Nephron progenitor cell (in vitro differentiated cells): ENCODE results near the gene PTPRO.
A peak's percentile ranks its signal among the peaks of the same experiment; 100 is the strongest.

ENCODE experiments used
- DNase-seq: peaks from one replicate; pipeline ENCODE4 v3.0.0; 2021
- H3K27ac Mint-ChIP-seq: 2 replicates; pipeline ENCODE4 v1.8.0; 2021; ENCODE audit warnings: mild to moderate bottlenecking, moderate library complexity, mixed read lengths
- H3K27me3 Mint-ChIP-seq: 2 replicates; pipeline ENCODE4 v1.8.0; 2021; ENCODE audit warnings: mild to moderate bottlenecking, low read depth, mixed read lengths; ENCODE audit not compliant: poor library complexity
- H3K36me3 Mint-ChIP-seq: 2 replicates; pipeline ENCODE4 v1.8.0; 2021; ENCODE audit warnings: low read depth, mixed read lengths
- H3K4me1 Mint-ChIP-seq: 2 replicates; pipeline ENCODE4 v1.8.0; 2021; ENCODE audit warnings: mixed read lengths
- H3K4me3 Mint-ChIP-seq: 2 replicates; pipeline ENCODE4 v1.8.0; 2021; ENCODE audit warnings: mild to moderate bottlenecking, moderate library complexity, mixed read lengths
- H3K9me3 Mint-ChIP-seq: 2 replicates; pipeline ENCODE4 v1.8.0; 2021; ENCODE audit warnings: mild to moderate bottlenecking, moderate library complexity, mixed read lengths
- TF ChIP-seq, protein P1 (sequence below): fragments of 200-600 bp; sonication (generic); IDR thresholded peaks from 2 replicates; pipeline ENCODE4 v1.5.0; 2021; ENCODE audit warnings: antibody characterized with exemption

Gene PTPRO

GRCh38 chr12:15307079-15307478 lies 15.2 kb upstream of the PTPRO start:
- peaks cover 9% of the 10 kb centered on the region for H3K9me3 Mint-ChIP-seq
- TF ChIP-seq, protein P1, sequence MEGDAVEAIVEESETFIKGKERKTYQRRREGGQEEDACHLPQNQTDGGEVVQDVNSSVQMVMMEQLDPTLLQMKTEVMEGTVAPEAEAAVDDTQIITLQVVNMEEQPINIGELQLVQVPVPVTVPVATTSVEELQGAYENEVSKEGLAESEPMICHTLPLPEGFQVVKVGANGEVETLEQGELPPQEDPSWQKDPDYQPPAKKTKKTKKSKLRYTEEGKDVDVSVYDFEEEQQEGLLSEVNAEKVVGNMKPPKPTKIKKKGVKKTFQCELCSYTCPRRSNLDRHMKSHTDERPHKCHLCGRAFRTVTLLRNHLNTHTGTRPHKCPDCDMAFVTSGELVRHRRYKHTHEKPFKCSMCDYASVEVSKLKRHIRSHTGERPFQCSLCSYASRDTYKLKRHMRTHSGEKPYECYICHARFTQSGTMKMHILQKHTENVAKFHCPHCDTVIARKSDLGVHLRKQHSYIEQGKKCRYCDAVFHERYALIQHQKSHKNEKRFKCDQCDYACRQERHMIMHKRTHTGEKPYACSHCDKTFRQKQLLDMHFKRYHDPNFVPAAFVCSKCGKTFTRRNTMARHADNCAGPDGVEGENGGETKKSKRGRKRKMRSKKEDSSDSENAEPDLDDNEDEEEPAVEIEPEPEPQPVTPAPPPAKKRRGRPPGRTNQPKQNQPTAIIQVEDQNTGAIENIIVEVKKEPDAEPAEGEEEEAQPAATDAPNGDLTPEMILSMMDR = no peak
- H3K4me1 Mint-ChIP-seq = no peaks in the 10 kb centered on the region
- no peak for DNase-seq
- H3K27ac Mint-ChIP-seq = no peak overlapping the region
- peaks cover 19% of the 10 kb centered on the region for H3K27me3 Mint-ChIP-seq
- no peak overlapping the region for H3K4me3 Mint-ChIP-seq
- H3K36me3 Mint-ChIP-seq = no peaks in the 10 kb centered on the region

GRCh38 chr12:15318841-15319240 lies 3.5 kb upstream of the PTPRO start:
- H3K27me3 Mint-ChIP-seq = peaks cover 50% of the 10 kb centered on the region
- H3K27ac Mint-ChIP-seq = no peak overlapping the region
- H3K9me3 Mint-ChIP-seq = no peaks in the 10 kb centered on the region
- H3K4me3 Mint-ChIP-seq = no peak overlapping the region
- TF ChIP-seq, protein P1 = no peak
- H3K36me3 Mint-ChIP-seq = no peaks in the 10 kb centered on the region
- H3K4me1 Mint-ChIP-seq = peaks cover 15% of the 10 kb centered on the region
- no peak for DNase-seq

GRCh38 chr12:15320881-15321280 lies 1.4 kb upstream of the PTPRO start:
- TF ChIP-seq, protein P1 = no peak
- no peak for DNase-seq
- Mint-ChIP-seq H3K4me1 (peaks cover 15% of the 10 kb centered on the region), H3K27me3 (peaks cover 67% of the 10 kb centered on the region), H3K36me3 (no peaks in the 10 kb centered on the region), H3K27ac (no peak overlapping the region), H3K9me3 (no peaks in the 10 kb centered on the region), H3K4me3 (no peak overlapping the region)

- Mint-ChIP-seq H3K4me3 (peak overlapping the region; percentile 91), H3K36me3 (no peaks in the 10 kb centered on the region), H3K4me1 (peaks cover 15% of the 10 kb centered on the region), H3K9me3 (no peaks in the 10 kb centered on the region), H3K27ac (no peak overlapping the region), H3K27me3 (peaks cover 75% of the 10 kb centered on the region)
- TF ChIP-seq, protein P1 = no peak
- DNase-seq = no peak
These were observed 1.2 kb downstream of the PTPRO start for GRCh38 chr12:15323480-15323879.

DNA sequence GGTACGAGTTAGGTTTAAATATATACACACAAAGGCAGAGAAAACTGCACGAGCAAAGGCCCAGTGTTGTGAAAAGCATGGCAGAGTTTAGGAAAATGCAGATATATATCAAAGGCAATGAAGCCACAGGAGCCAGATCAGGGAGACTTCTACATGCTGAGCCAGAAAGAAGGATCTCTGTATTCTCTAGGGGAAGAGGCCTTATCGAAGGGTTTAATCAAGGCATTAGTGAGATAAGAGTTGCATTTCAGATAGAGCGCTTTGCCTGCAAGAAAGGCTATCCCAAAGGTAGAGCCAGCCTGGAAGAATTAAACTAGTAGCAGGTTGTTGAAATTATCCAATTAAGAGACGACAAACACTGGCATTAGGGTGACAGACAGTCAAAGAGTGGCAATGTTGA lies 7.6 kb downstream of the PTPRO start:
- TF ChIP-seq, protein P1 = no peak
- Mint-ChIP-seq H3K4me3 (no peak overlapping the region), H3K27me3 (peaks cover 31% of the 10 kb centered on the region), H3K9me3 (no peaks in the 10 kb centered on the region), H3K36me3 (no peaks in the 10 kb centered on the region), H3K4me1 (no peaks in the 10 kb centered on the region), H3K27ac (no peak overlapping the region)
- no peak for DNase-seq

DNA sequence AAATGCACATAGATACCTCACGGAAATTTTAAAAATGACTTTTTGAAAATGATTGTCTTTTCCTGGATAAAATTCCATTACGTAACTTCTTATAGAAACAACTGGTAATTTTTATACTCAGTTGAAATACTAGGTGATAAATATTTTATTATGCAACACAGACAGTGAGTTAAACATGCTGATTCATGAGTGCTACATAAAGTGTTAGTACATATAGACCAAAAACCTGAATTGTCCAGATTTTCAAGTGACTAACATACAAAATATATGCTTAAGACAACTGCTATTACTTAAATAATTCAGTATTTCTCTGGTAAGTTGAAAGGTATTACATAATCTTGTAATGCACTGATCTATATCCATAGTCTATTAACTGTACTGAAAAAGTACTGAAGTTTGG lies 11.9 kb downstream of the PTPRO start:
- Mint-ChIP-seq H3K27me3 (peaks cover 14% of the 10 kb centered on the region), H3K4me1 (no peaks in the 10 kb centered on the region), H3K27ac (no peak overlapping the region), H3K36me3 (no peaks in the 10 kb centered on the region), H3K4me3 (no peak overlapping the region), H3K9me3 (no peaks in the 10 kb centered on the region)
- no peak for DNase-seq
- TF ChIP-seq, protein P1 = no peak
